Stimulated activated CD8-positive, alpha-beta memory T cell treated with anti-CD3 and anti-CD28 coated beads, Interleukin-4, amount 100 ng/mL, for 24 hours (primary cell): ENCODE measurements around the gene KLF7.

Experiments used
- DNase-seq: peaks from one replicate; pipeline ENCODE4 v3.0.0-alpha.2; 2020; ENCODE audit warnings: low read depth

KLF7 gene

DNA sequence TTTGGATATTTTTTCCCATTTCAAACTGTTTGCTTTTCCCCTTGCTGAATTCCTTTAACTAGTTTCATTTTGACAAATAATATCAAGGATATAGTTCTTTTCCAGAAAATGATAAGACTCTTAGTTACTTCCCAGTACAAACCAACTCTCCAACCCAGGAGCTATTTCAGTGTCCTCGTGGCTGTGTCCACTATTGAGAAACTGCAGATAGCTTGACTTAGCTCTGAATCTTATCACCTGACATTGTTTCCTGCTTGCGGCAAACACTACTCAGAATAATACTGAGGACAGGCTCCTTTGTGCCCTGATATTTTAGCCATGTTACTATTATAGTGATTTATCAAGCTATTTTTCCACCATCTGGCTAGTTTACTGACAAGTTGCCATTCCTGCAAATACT, 74.6 kb downstream of the KLF7 start:
- no peak for DNase-seq

GRCh38 chr2:207090389-207090788, 75.4 kb downstream of the KLF7 start:
- no peak for DNase-seq

DNA sequence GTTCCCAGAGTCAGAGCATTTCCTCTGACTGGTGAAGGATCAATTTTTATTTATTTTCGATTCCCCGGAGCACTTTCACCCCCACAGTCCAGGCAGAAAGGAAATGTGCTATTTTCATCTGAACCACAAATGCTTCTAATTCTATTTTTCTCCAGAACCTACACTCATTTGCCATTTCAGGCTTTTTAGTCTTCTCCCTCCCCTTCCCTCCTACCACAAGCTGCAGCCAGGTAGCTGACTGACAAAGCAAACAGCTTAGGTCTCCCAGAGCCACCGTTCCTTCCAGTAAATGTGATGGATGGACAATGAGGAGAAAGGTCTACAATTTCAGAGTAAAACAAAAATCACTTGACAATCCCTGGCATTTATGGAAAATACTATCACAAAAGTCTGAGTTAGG, 76.9 kb downstream of the KLF7 start:
- no peak for DNase-seq

DNA sequence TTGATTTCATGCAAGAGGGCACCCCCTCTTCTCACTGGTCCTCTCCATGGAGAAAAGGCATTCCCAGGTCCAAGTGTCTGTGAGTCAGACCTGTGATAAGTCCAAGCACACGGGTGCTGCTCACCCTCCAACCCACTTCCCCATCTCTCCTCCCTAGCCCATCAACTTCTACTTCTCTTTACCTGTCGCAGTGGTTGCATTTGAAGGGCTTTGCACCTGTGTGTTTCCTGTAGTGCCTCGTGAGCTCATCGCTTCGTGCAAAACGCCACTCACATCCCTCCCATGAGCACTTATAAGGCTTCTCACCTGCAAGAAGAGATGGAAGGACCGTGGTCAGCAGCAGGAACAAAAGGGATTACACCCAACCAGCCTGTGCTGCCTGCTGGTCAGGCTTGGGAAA, 77.5 kb downstream of the KLF7 start:
- no peak for DNase-seq

- no peak for DNase-seq
Observed at GRCh38 chr2:207087046-207087902, 78.5 kb downstream of the KLF7 start.

DNA sequence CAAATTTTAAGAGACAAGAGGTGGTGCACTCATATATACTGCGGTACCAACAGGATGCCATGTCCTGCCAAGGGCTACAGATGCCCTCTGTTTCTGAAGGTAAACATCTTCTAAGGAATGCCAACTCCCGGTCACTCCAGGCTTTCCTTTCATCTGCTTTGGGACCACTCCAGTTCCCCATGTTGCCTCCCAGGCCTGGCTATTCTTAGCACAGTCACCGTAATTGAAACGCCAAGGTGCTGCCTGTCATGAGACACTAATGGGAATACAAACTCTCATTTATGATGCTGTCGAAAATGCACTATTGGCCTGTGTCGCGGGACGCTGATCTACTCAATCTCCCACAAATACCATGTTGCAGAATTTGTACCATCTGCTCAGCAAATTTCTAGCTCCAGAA, 79.6 kb downstream of the KLF7 start:
- no peak for DNase-seq

GRCh38 chr2:207085110-207085509, 80.6 kb downstream of the KLF7 start:
- no peak for DNase-seq

- DNase-seq = no peak
Observed at GRCh38 chr2:207083361-207084110, 82.2 kb downstream of the KLF7 start.

GRCh38 chr2:207082619-207083018, 83.1 kb downstream of the KLF7 start:
- no peak for DNase-seq

- no peak for DNase-seq
Observed at GRCh38 chr2:207078186-207078798, 87.5 kb downstream of the KLF7 start.

- no peak for DNase-seq
Observed at GRCh38 chr2:207077266-207077665, 88.5 kb downstream of the KLF7 start.

DNA sequence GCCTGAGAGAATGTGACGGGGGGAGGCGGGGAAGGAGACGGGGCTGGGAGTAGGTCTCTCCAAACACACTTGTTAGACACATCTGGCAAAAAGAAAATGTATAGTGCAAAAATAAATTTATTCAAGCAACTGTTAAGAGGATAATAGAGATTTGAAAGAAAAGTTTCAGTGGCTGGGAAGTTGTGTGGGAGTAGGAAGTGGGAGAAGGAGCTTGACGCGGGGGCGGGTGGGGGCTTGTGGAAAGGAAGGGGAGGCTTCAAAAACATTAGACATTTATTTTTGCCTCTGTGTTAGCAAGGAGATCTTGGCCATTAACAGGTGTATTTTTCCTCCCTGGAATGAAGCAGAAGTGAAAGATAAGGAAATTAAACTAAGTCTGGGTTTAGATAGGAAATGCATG, 90.3 kb downstream of the KLF7 start:
- DNase-seq = no peak

- peak; percentile 14 for DNase-seq
Observed at GRCh38 chr2:207073801-207074678, 91.7 kb downstream of the KLF7 start.

GRCh38 chr2:207073412-207073800, 92.3 kb downstream of the KLF7 start:
- DNase-seq = no peak

- no peak for DNase-seq
Observed at GRCh38 chr2:207072571-207072970, 93.2 kb downstream of the KLF7 start.

DNA sequence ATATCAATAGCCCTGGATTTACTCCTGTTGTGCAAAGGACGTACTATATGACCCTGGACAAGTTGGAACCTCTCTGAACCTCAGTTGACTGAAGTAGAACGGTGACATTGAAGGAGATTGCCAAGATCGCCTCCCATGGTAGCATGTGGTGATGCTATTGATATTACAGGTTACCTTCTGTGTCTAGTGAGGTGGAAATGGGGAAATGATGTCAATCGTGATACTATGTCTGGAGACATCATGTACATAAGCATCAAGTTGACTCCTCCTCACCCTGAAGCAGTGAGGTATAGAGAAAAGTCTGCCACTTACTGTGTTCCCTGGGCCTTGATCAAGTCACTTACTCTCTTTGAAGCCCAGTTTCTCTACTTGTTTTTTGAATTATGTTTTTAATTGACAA, 93.9 kb downstream of the KLF7 start:
- no peak for DNase-seq

DNA sequence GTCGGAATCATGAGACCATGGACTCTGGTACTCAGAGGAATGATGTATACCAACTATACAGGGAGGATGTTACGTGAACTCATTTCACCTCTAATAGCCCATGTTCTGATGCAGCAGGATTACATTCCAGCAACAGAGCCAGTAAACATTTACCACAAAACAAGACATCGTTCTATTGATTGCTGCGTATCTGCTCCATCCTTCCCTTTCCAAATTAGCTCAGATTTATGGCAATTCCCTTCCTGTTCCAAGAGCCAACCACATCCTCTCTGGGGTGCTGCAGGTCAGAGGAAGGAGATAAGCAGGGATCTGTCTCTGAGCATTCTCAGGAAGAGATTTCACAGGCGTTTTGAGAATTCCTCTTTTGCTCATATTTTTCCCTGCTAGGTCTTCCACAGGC, 98.3 kb downstream of the KLF7 start:
- DNase-seq = no peak

DNA sequence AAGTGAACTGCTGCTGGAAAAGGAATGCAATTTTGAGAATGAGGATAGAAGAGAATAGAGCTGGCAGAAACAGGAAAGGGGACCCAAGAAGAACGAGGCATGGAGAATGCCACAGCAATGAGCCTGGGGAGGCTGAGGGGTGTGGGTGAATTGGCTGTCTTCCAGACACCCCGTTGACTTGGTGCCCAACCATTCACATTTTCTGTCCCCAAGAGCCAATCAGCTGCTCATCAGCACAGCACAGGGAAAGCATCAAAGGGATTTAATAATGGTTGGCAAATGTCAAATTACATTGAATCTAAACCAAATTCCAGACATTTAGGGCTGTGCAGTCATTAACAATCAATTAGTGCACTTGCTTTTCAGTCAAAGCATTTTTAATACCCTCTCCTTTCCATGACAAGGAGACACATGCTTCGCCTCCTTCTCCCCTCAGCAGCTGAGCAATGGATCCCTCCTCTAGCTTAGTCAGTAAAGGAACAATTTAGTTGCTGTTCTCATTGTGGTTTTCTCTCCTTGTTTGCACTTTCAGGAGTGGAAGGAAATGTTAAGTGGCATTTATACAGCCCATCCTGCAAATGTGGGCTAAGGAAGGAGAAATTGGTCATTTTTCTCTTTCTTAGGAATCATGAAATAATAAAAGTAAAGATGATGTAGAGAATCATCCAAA, 98.8 kb downstream of the KLF7 start:
- DNase-seq = no peak

DNA sequence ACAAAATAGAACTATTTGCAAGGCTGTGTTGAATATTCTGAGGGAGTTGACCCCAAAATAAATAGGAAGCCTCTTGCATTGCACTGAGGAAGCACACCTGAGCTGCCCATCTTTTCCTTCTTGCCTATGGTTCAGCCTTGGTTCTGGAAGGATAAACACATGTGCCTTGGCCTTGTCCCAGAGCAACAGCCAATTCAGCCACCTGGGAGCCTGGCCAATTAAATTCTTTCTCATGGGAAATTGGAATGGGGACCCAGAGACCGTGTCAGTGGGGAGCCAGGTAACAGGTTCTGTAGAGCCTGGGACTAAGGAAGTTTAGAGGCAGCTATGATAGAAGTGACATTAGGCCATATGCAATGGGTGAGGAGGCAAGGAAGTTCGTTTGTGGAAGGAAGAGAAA, 99.6 kb downstream of the KLF7 start:
- DNase-seq = no peak

GRCh38 chr2:207064128-207064690, 101.5 kb downstream of the KLF7 start:
- no peak for DNase-seq

DNA sequence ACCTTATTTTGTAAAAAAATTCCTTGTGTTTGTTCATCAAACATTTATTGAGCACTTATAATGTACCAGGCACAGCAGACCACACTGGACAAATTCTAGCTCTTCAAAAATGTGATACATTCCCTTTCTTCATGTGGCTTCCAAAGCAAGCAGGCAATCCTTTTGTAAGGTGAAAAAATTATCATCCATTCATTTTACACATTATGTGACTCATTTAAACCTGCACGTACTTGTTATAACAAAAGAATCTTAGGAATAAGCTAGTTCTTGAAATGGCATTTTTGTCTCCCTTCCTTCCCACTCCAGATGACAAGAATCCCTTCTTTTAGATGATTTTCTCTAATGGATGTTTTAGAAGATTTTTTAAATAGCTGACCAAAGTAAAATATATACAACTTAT, 104.6 kb downstream of the KLF7 start:
- no peak for DNase-seq
